Endodermal cell (in vitro differentiated cells): ENCODE measurements around the gene ENPP1. TPM values are rescaled to one million over a fixed set of nuclear protein-coding genes. Genes with fewer than 3 reads are reported as not detected.

Source experiments
- DNase-seq: peaks from one replicate; pipeline ENCODE4 v3.0.0-alpha.2; 2017
- H3K27ac ChIP-seq: 2 replicates; pipeline ENCODE4 v1.5.1; 2013; ENCODE audit warnings: mild to moderate bottlenecking, low read depth, low read length, moderate library complexity
- H3K27me3 ChIP-seq: 2 replicates; pipeline ENCODE4 v1.6.1; 2013; ENCODE audit warnings: mild to moderate bottlenecking, low read length, moderate library complexity; ENCODE audit not compliant: insufficient read depth, control insufficient read depth, poor library complexity, severe bottlenecking
- H3K36me3 ChIP-seq: 2 replicates; pipeline ENCODE4 v1.7.0; 2013; ENCODE audit warnings: mild to moderate bottlenecking, low read length, moderate library complexity; ENCODE audit not compliant: control insufficient read depth, insufficient read depth
- H3K4me1 ChIP-seq: one replicate; pipeline ENCODE4 v1.7.0; 2013; ENCODE audit warnings: low read length; ENCODE audit not compliant: control insufficient read depth, insufficient read depth
- H3K4me3 ChIP-seq: 2 replicates; pipeline ENCODE4 v1.5.1; 2013; ENCODE audit warnings: mild to moderate bottlenecking, low read length, moderate library complexity
- H3K9ac ChIP-seq: 2 replicates; pipeline ENCODE4 v1.6.1; 2013; ENCODE audit warnings: mild to moderate bottlenecking, low read length, moderate library complexity; ENCODE audit not compliant: poor library complexity, severe bottlenecking; ENCODE audit errors: extremely low read depth
- H3K9me3 ChIP-seq: 2 replicates; pipeline ENCODE4 v1.6.1; 2013; ENCODE audit warnings: mild to moderate bottlenecking, low read length, moderate library complexity; ENCODE audit not compliant: control insufficient read depth
- H3K27ac Mint-ChIP-seq: 2 replicates; pipeline ENCODE4 v1.8.0; 2020; ENCODE audit warnings: mixed read lengths
- H3K27me3 Mint-ChIP-seq: 2 replicates; pipeline ENCODE4 v1.8.0; 2021; ENCODE audit warnings: mild to moderate bottlenecking, mixed read lengths; ENCODE audit not compliant: insufficient read depth
- H3K36me3 Mint-ChIP-seq: 2 replicates; pipeline ENCODE4 v1.8.0; 2020; ENCODE audit warnings: low read depth, mixed read lengths
- H3K4me1 Mint-ChIP-seq: 2 replicates; pipeline ENCODE4 v1.8.0; 2020; ENCODE audit warnings: mixed read lengths
- H3K4me3 Mint-ChIP-seq: 2 replicates; pipeline ENCODE4 v1.8.0; 2020; ENCODE audit warnings: mild to moderate bottlenecking, moderate library complexity, mixed read lengths
- H3K9me3 Mint-ChIP-seq: 2 replicates; pipeline ENCODE4 v1.8.0; 2020; ENCODE audit warnings: mild to moderate bottlenecking, mixed read lengths
- CTCF ChIP-seq: fragments of 200-600 bp; sonication (generic); conservative IDR thresholded peaks from 2 replicates; pipeline ENCODE4 v1.5.0; 2021; ENCODE audit warnings: antibody characterized with exemption, mild to moderate bottlenecking
- WGBS, 2 experiments: methylation state at CpG; one replicate each; pipeline versions ENCODE4 v1.1.5 to v1.1.7; 2013; ENCODE audit warnings: missing lambda C conversion rate in 2 of 2, mixed read lengths in 1 of 2; ENCODE audit not compliant: insufficient coverage in 1 of 2, insufficient read length in 1 of 2; 5-methylcytosine and 5-hydroxymethylcytosine counted together
- total RNA-seq, 2 donors: library from RNA; stranded (reverse); fragmentation: NEBNext Ultra II Directional in 1 of 2; extraction: Animal tissue kit (Norgen Biotek cat#: 25700) in 1 of 2; gene quantifications; 2 replicates in 1 of 2; 3 replicates in 1 of 2; pipeline ENCODE4 v1.2.1, GENCODE V29; 2021

ENPP1 gene
- total RNA-seq, 2 donors from 2014 or later, result 11.6 to 16.1 TPM

DNA sequence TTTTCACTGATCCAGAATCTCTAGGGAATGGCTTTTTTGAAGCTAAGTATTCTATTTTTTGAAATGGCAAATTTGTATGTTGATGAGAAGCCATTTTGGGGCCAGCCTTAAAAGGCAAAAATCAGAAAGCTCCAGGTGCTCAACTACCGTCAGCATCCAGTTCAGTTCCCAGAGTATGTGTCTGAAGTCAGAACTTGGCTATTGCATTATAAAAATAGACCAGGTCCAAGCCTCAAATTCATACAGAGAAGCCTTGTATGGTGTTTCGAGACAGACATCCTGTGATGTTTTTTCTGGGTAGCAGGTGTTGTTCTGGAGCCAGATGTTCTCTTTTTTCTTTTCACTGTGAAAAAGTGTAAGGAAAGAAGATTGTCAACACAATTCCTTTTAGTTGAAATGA, 75.2 kb downstream of the ENPP1 start:
- 86 to 100% methylated on average over 1 to 2 of the region's 2 CpGs for WGBS, 2 experiments
- H3K9me3 ChIP-seq, result no peaks in the 10 kb centered on the region
- no peak for TF ChIP-seq CTCF
- H3K27ac ChIP-seq, result no peak overlapping the region
- no peaks in the 10 kb centered on the region for H3K27me3 ChIP-seq
- peaks cover 41% of the 10 kb centered on the region for H3K36me3 ChIP-seq
- no peak overlapping the region for H3K4me3 ChIP-seq
- H3K9ac ChIP-seq, result no peak overlapping the region
- H3K4me3 Mint-ChIP-seq, result no peak overlapping the region
- no peak for DNase-seq
- H3K4me1 Mint-ChIP-seq, result no peaks in the 10 kb centered on the region
- H3K27me3 Mint-ChIP-seq, result no peaks in the 10 kb centered on the region
- H3K9me3 Mint-ChIP-seq, result no peaks in the 10 kb centered on the region
- no peaks in the 10 kb centered on the region for H3K4me1 ChIP-seq
- H3K36me3 Mint-ChIP-seq, result peaks cover 35% of the 10 kb centered on the region
- no peak overlapping the region for H3K27ac Mint-ChIP-seq

- DNase-seq, result no peak
- Histone ChIP-seq H3K9ac (no peak overlapping the region), H3K4me1 (no peaks in the 10 kb centered on the region), H3K4me3 (no peak overlapping the region), H3K27ac (no peak overlapping the region), H3K9me3 (no peaks in the 10 kb centered on the region), H3K27me3 (no peaks in the 10 kb centered on the region), H3K36me3 (peaks cover 32% of the 10 kb centered on the region)
- Mint-ChIP-seq H3K4me1 (no peaks in the 10 kb centered on the region), H3K4me3 (no peak overlapping the region), H3K27ac (no peak overlapping the region), H3K27me3 (no peaks in the 10 kb centered on the region), H3K9me3 (no peaks in the 10 kb centered on the region), H3K36me3 (peaks cover 40% of the 10 kb centered on the region)
- 94 to 100% methylated on average over 1 of the region's 1 CpG for WGBS, 2 experiments
- TF ChIP-seq CTCF, result no peak
These were observed 77.4 kb downstream of the ENPP1 start for GRCh38 chr6:131885237-131885636.

DNA sequence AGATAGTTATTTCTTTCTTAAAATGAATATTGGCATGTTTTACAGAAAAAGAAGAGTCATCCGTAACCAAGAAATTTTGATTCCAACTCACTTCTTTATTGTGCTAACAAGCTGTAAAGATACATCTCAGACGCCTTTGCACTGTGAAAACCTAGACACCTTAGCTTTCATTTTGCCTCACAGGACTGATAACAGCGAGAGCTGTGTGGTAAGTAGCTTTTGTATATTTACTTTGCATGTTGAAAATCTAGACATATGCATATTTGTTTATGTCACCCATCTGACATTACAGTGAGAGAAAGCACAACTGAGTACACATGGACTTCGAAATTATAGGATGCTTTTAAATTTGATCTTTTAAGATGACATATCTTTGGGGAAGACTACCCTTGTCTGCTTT, 78.7 kb downstream of the ENPP1 start:
- H3K9me3 Mint-ChIP-seq, result no peaks in the 10 kb centered on the region
- H3K4me3 Mint-ChIP-seq, result no peak overlapping the region
- no peaks in the 10 kb centered on the region for H3K4me1 Mint-ChIP-seq
- WGBS, 2 experiments, result 93% methylated on average over 4 of the region's 4 CpGs; no CpG with 5 or more reads in 1 of the 2 experiments
- no peak overlapping the region for H3K27ac Mint-ChIP-seq
- no peak overlapping the region for H3K9ac ChIP-seq
- no peaks in the 10 kb centered on the region for H3K4me1 ChIP-seq
- no peaks in the 10 kb centered on the region for H3K27me3 Mint-ChIP-seq
- H3K4me3 ChIP-seq, result no peak overlapping the region
- DNase-seq, result no peak
- H3K27ac ChIP-seq, result no peak overlapping the region
- no peaks in the 10 kb centered on the region for H3K27me3 ChIP-seq
- TF ChIP-seq CTCF, result no peak
- no peaks in the 10 kb centered on the region for H3K9me3 ChIP-seq
- peaks cover 37% of the 10 kb centered on the region for H3K36me3 ChIP-seq
- H3K36me3 Mint-ChIP-seq, result peaks cover 43% of the 10 kb centered on the region
